K562 (cell line): ENCODE measurements around the gene KIF17.

Experiments used
- CHD1 ChIP-seq: fragments of 200-600 bp; sonication (generic); IDR thresholded peaks from one replicate; pipeline ENCODE4 v1.6.1; 2012; ENCODE audit warnings: mild to moderate bottlenecking, moderate library complexity, low read length, inconsistent platforms
- EGR1 ChIP-seq: fragments of 450-650 bp; conservative IDR thresholded peaks from 2 replicates; pipeline ENCODE4 v1.6.1; 2017; ENCODE audit warnings: mild to moderate bottlenecking
- RFX5 ChIP-seq: IDR thresholded peaks from 2 replicates; pipeline ENCODE4 v1.6.1; 2011; ENCODE audit warnings: low read depth, mild to moderate bottlenecking, improper control_type of control experiment, low read length
- ZFP30 ChIP-seq: fragments of 250-450 bp; sonication (Bioruptor Pico); IDR thresholded peaks from 2 replicates; pipeline ENCODE4 v1.8.0; 2022; ENCODE audit warnings: moderate library complexity, mild to moderate bottlenecking, inconsistent platforms, borderline replicate concordance
- ZNF431 ChIP-seq: sonication (generic); formaldehyde crosslinking; IDR thresholded peaks from 2 replicates; pipeline ENCODE4 v1.8.0; 2022; ENCODE audit warnings: mild to moderate bottlenecking, missing genetic modification reagents
- TF ChIP-seq, protein P1 (sequence below): fragments of 450-650 bp; formaldehyde crosslinking; IDR thresholded peaks from 2 replicates; pipeline ENCODE4 v1.4.0; 2020; ENCODE audit warnings: mild to moderate bottlenecking
- TF ChIP-seq, protein P2 (sequence below): fragments of 450-650 bp; IDR thresholded peaks from 2 replicates; pipeline ENCODE4 v1.6.1; 2017; ENCODE audit warnings: antibody characterized with exemption

DNA sequence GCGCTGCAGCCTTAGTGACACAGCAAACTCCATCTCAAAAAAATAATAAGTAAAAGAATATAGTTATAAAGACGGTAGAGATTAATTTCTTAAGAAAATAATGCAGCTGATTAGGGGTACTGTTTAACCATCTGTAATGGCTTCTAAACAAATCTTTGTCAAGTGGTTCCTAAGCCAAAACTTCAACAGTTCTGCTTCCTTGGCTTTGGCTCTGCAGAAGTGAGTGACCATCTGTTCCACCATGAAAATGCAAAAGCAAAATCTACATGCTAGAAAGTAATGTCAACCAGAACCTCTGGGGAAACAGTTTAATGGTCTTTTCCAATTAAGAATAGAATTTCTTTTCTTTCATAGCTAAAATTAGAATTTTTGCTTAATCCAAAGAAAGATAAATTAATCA is 23.0 kb upstream of the KIF17 start:
- TF ChIP-seq ZFP30 (CRISPR knock-in tag), result no peak
- no peak for TF ChIP-seq RFX5
- TF ChIP-seq CHD1, result no peak
- TF ChIP-seq, protein P1, sequence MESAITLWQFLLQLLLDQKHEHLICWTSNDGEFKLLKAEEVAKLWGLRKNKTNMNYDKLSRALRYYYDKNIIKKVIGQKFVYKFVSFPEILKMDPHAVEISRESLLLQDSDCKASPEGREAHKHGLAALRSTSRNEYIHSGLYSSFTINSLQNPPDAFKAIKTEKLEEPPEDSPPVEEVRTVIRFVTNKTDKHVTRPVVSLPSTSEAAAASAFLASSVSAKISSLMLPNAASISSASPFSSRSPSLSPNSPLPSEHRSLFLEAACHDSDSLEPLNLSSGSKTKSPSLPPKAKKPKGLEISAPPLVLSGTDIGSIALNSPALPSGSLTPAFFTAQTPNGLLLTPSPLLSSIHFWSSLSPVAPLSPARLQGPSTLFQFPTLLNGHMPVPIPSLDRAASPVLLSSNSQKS, result no peak
- TF ChIP-seq, protein P2, sequence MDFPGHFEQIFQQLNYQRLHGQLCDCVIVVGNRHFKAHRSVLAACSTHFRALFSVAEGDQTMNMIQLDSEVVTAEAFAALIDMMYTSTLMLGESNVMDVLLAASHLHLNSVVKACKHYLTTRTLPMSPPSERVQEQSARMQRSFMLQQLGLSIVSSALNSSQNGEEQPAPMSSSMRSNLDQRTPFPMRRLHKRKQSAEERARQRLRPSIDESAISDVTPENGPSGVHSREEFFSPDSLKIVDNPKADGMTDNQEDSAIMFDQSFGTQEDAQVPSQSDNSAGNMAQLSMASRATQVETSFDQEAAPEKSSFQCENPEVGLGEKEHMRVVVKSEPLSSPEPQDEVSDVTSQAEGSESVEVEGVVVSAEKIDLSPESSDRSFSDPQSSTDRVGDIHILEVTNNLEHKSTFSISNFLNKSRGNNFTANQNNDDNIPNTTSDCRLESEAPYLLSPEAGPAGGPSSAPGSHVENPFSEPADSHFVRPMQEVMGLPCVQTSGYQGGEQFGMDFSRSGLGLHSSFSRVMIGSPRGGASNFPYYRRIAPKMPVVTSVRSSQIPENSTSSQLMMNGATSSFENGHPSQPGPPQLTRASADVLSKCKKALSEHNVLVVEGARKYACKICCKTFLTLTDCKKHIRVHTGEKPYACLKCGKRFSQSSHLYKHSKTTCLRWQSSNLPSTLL, result no peak
- TF ChIP-seq EGR1, result no peak
- no peak for TF ChIP-seq ZNF431
